IMR-90 (cell line): ENCODE measurements around the gene C12orf60. TPM values are rescaled to one million over a fixed set of nuclear protein-coding genes. Genes with fewer than 3 reads are reported as not detected.

Experiments
- ATAC-seq: fragments of 200-7000 bp; cut with Tn5 transposase; 2 replicates; pipeline ENCODE4 v1.9.1; 2020; ENCODE audit warnings: low read depth, mild to moderate bottlenecking, moderate library complexity
- BruUV-seq: library from RNA; stranded (reverse); fragments of 400-500 nt; replicated peaks from 2 replicates; lab custom pipeline; 2021; lab: Mats Ljungman, UMichigan
- CTCF ChIA-PET: fragments of 300-600 bp; formaldehyde crosslinking; extraction: SDS; loops from one replicate; lab custom pipeline; 2021; ENCODE audit warnings: antibody characterized with exemption; lab: Yijun Ruan, JAX
- POLR2A ChIA-PET: fragments of 300-600 bp; sonication (Branson Sonifier 250); formaldehyde crosslinking; loops from one replicate; lab custom pipeline; 2022; ENCODE audit warnings: antibody characterized with exemption; ENCODE audit not compliant: unreplicated experiment; lab: Charles Lee
- DNase-seq: peaks from one replicate; pipeline ENCODE4 v3.0.0; 2013
- H2AFZ ChIP-seq: replicated peaks from 2 replicates; pipeline ENCODE3; 2013; ENCODE audit warnings: low read length, mild to moderate bottlenecking; ENCODE audit not compliant: poor library complexity
- H2AK5ac ChIP-seq: 2 replicates; pipeline ENCODE4 v1.6.1; 2013; ENCODE audit warnings: low read depth, low read length, inconsistent platforms
- H2AK9ac ChIP-seq: replicated peaks from 2 replicates; pipeline ENCODE3; 2013; ENCODE audit warnings: mild to moderate bottlenecking, low read depth, low read length, moderate library complexity; ENCODE audit not compliant: poor library complexity
- H2BK120ac ChIP-seq: 2 replicates; pipeline ENCODE4 v1.6.1; 2013; ENCODE audit warnings: low read depth, low read length, inconsistent platforms
- H2BK15ac ChIP-seq: 3 replicates; pipeline ENCODE4 v1.6.1; 2013; ENCODE audit warnings: low read depth, low read length, inconsistent platforms
- H2BK20ac ChIP-seq: 2 replicates; pipeline ENCODE4 v1.6.1; 2013; ENCODE audit warnings: low read depth, mild to moderate bottlenecking, inconsistent platforms, low read length, moderate library complexity
- H2BK5ac ChIP-seq: 2 replicates; pipeline ENCODE4 v1.6.1; 2013; ENCODE audit warnings: mild to moderate bottlenecking, low read depth, low read length, inconsistent platforms; ENCODE audit not compliant: poor library complexity, severe bottlenecking
- H3K14ac ChIP-seq: replicated peaks from 2 replicates; pipeline ENCODE4 v1.6.1; 2013; ENCODE audit warnings: low read depth, low read length, inconsistent platforms
- H3K18ac ChIP-seq: 2 replicates; pipeline ENCODE4 v1.6.1; 2013; ENCODE audit warnings: low read depth, low read length, control low read depth
- H3K23ac ChIP-seq: 2 replicates; pipeline ENCODE4 v1.6.1; 2013; ENCODE audit warnings: low read depth, low read length, inconsistent platforms
- H3K27ac ChIP-seq: 2 replicates; pipeline ENCODE4 v1.5.1; 2013; ENCODE audit warnings: mild to moderate bottlenecking, control low read depth, low read length; ENCODE audit not compliant: insufficient read depth
- H3K27me3 ChIP-seq: 2 replicates; pipeline ENCODE4 v1.6.1; 2013; ENCODE audit warnings: low read length; ENCODE audit not compliant: control insufficient read depth, insufficient read depth
- H3K36me3 ChIP-seq: 2 replicates; pipeline ENCODE4 v1.6.1; 2013; ENCODE audit warnings: low read length, mixed read lengths; ENCODE audit not compliant: control insufficient read depth, insufficient read depth
- H3K4ac ChIP-seq: 2 replicates; pipeline ENCODE4 v1.6.1; 2013; ENCODE audit warnings: low read depth, low read length, inconsistent platforms
- H3K4me1 ChIP-seq: 2 replicates; pipeline ENCODE4 v1.6.1; 2013; ENCODE audit warnings: low read length, mixed read lengths; ENCODE audit not compliant: control insufficient read depth, insufficient read depth
- H3K4me2 ChIP-seq: 2 replicates; pipeline ENCODE4 v1.6.1; 2013; ENCODE audit warnings: low read depth, mild to moderate bottlenecking, control low read depth, low read length, moderate library complexity
- H3K4me3 ChIP-seq: 2 replicates; pipeline ENCODE4 v1.5.1; 2013; ENCODE audit warnings: low read depth, mild to moderate bottlenecking, control low read depth, low read length, moderate library complexity; ENCODE audit not compliant: insufficient read depth
- H3K56ac ChIP-seq: 2 replicates; pipeline ENCODE4 v1.6.1; 2013; ENCODE audit warnings: low read length, inconsistent platforms; ENCODE audit not compliant: insufficient read depth; ENCODE audit errors: extremely low read depth
- H3K79me1 ChIP-seq, 2 experiments: 2 replicates each; pipeline ENCODE4 v1.6.1; 2013; ENCODE audit warnings: low read length in 2 of 2, inconsistent platforms in 1 of 2, low read depth in 1 of 2
- H3K9ac ChIP-seq: 2 replicates; pipeline ENCODE4 v1.6.1; 2013; ENCODE audit warnings: low read depth, low read length, control low read depth
- H3K9me1 ChIP-seq: 2 replicates; pipeline ENCODE4 v1.6.1; 2013; ENCODE audit warnings: low read length, inconsistent platforms; ENCODE audit not compliant: insufficient read depth
- H3K9me3 ChIP-seq: 2 replicates; pipeline ENCODE4 v1.6.1; 2013; ENCODE audit warnings: low read length; ENCODE audit not compliant: control insufficient read depth, insufficient read depth
- H4K20me1 ChIP-seq: 2 replicates; pipeline ENCODE4 v1.6.1; 2013; ENCODE audit warnings: low read length, inconsistent platforms; ENCODE audit not compliant: insufficient read depth
- H4K5ac ChIP-seq: 2 replicates; pipeline ENCODE4 v1.6.1; 2013; ENCODE audit warnings: mild to moderate bottlenecking, low read depth, low read length, control low read depth
- H4K8ac ChIP-seq, 2 experiments: 2 replicates each; pipeline ENCODE4 v1.6.1; 2013; ENCODE audit warnings: low read depth in 2 of 2, low read length in 2 of 2, control low read depth in 1 of 2, inconsistent platforms in 1 of 2
- H4K91ac ChIP-seq: 2 replicates; pipeline ENCODE4 v1.6.1; 2013; ENCODE audit warnings: low read depth, low read length, inconsistent platforms; ENCODE audit not compliant: insufficient read depth
- CEBPB ChIP-seq: IDR thresholded peaks from 2 replicates; pipeline ENCODE4 v1.6.1; 2012; ENCODE audit warnings: low read depth, low read length, improper control_type of control experiment
- ELK1 ChIP-seq: fragments of 150-350 bp; IDR thresholded peaks from 2 replicates; pipeline ENCODE4 v1.6.1; 2016; ENCODE audit warnings: low read depth, mild to moderate bottlenecking, low read length, moderate library complexity, borderline replicate concordance
- MAFK ChIP-seq: IDR thresholded peaks from 2 replicates; pipeline ENCODE4 v1.6.1; 2012; ENCODE audit warnings: low read depth, low read length, improper control_type of control experiment
- MAZ ChIP-seq: IDR thresholded peaks from 2 replicates; pipeline ENCODE4 v1.6.1; 2012; ENCODE audit warnings: low read depth, mild to moderate bottlenecking, low read length, improper control_type of control experiment, moderate library complexity, borderline replicate concordance
- RAD21 ChIP-seq: IDR thresholded peaks from 2 replicates; pipeline ENCODE4 v1.6.1; 2012; ENCODE audit warnings: low read length, improper control_type of control experiment
- RFX5 ChIP-seq: IDR thresholded peaks from 2 replicates; pipeline ENCODE4 v1.8.0; 2012; ENCODE audit warnings: low read depth, mild to moderate bottlenecking, low read length, moderate library complexity
- SMC3 ChIP-seq: fragments of 150-350 bp; IDR thresholded peaks from 2 replicates; pipeline ENCODE4 v1.6.1; 2016; ENCODE audit warnings: low read depth, mild to moderate bottlenecking, antibody characterized with exemption, low read length, moderate library complexity
- USF2 ChIP-seq: fragments of 150-350 bp; IDR thresholded peaks from 2 replicates; pipeline ENCODE4 v1.6.1; 2017; ENCODE audit warnings: mild to moderate bottlenecking, antibody characterized with exemption, low read length, low read depth
- WGBS, 2 experiments: methylation state at CpG; one replicate each; pipeline versions ENCODE4 v1.1.5 to v1.1.7; 2013; ENCODE audit warnings: missing lambda C conversion rate in 2 of 2; ENCODE audit not compliant: insufficient read length in 1 of 2; ENCODE audit errors: extremely low coverage in 2 of 2; 5-methylcytosine and 5-hydroxymethylcytosine counted together
- dilution Hi-C: fragments of 300-500 bp; cut with HindIII; formaldehyde crosslinking; loops from one replicate; pipeline ENCODE4 v1.14.3; 2018; ENCODE audit warnings: low sequenced_read_pairs; ENCODE audit not compliant: unreplicated experiment
- in situ Hi-C: fragments of 300-500 bp; cut with MboI; formaldehyde crosslinking; loops from 3 replicates; pipeline ENCODE4 v1.14.3; 2019; ENCODE audit warnings: low sequenced_read_pairs, inconsistent platforms, mixed read lengths
- intact Hi-C: fragments of 100-400 bp; cut with micrococcal nuclease; formaldehyde crosslinking; loops from 2 replicates; pipeline ENCODE4 v1.10.0; 2022
- polyA plus RNA-seq, 3 experiments: library from polyadenylated mRNA; depleted of rRNA; stranded (reverse); fragments of >200 nt; gene quantifications; 2 replicates each; pipeline ENCODE4 v1.2.3, GENCODE V29; 2012; ENCODE audit warnings: low replicate concordance in 1 of 3
- total RNA-seq: library from RNA; depleted of rRNA; stranded (reverse); fragments of >200 nt; gene quantifications from 2 replicates; pipeline ENCODE4 v1.2.3, GENCODE V29; 2012

Gene C12orf60
- total and polyA plus RNA-seq, 2 of the 4 experiments (the other 2 are of a cell fraction), result 1.1 TPM

- Histone ChIP-seq H4K5ac (no peak overlapping the region), H3K27me3 (no peaks in the 10 kb centered on the region), H3K9me1 (peaks cover 3% of the 10 kb centered on the region), H3K14ac (no peak overlapping the region), H3K9ac (no peak overlapping the region), H3K36me3 (no peaks in the 10 kb centered on the region), H2BK5ac (peak overlapping the region; percentile 3), H2BK15ac (0 out of 3 replicates have a peak overlapping the region, but pooled peaks have one; percentile 9), H3K4me2 (no peak overlapping the region), H2AK9ac (no peak overlapping the region), H3K4me1 (peaks cover 6% of the 10 kb centered on the region; the same call in 1 of the 2 replicates), H3K4me3 (no peak overlapping the region), H2AFZ (no peak overlapping the region), H4K91ac (0 out of 2 replicates have a peak overlapping the region, but pooled peaks have one; percentile 1), H2BK120ac (no peak overlapping the region), H3K18ac (no peak overlapping the region), H4K8ac (no peak overlapping the region; a peak in 1 of 4 replicates), H3K27ac (no peak overlapping the region), H2BK20ac (peak overlapping the region; percentile 82), H3K79me1 (no peaks in the 10 kb centered on the region), H2AK5ac (peak overlapping the region; percentile 58), H3K9me3 (no peaks in the 10 kb centered on the region), H3K4ac (0 out of 2 replicates have a peak overlapping the region, but pooled peaks have one; percentile 19), H3K56ac (no peak overlapping the region), H3K23ac (no peak overlapping the region), H4K20me1 (peaks cover 4% of the 10 kb centered on the region)
- ATAC-seq (no peak), DNase-seq (no peak)
- POLR2A ChIA-PET, result no interaction called here
- no TSS peak for BruUV-seq
- CTCF ChIA-PET, result no interaction called here
- no peak for TF ChIP-seq ELK1
- no peak for TF ChIP-seq SMC3
- TF ChIP-seq CEBPB, result no peak
- no peak for TF ChIP-seq USF2
- no peak for TF ChIP-seq RAD21
- no peak for TF ChIP-seq RFX5
- TF ChIP-seq MAZ, result no peak
- no peak for TF ChIP-seq MAFK
- intact Hi-C loops, result loop anchor here (10.0 kb wide), 1 partner anchor 206 kb away; no protein-coding TSS in a partner anchor
- WGBS, 2 experiments, result no CpG with 5 or more reads among the region's 4 CpGs
- in situ Hi-C loops, result loop anchor here (5.0 kb wide), 1 partner anchor 157 kb away; no protein-coding TSS in a partner anchor
- dilution Hi-C loops, result no loop called here
Observed at GRCh38 chr12:14840616-14841015, 37.1 kb downstream of the C12orf60 start.
